H1 (cell line): ENCODE data around the gene NFIA. TPM values are rescaled to one million over a fixed set of nuclear protein-coding genes. Genes with fewer than 3 reads are reported as not detected.

Experiments used
- EP300 ChIP-seq, 2 experiments: IDR thresholded peaks; 1 replicate in 1 of 2; 2 replicates in 1 of 2; pipeline ENCODE4 v1.6.1; 2011 to 2012; ENCODE audit warnings: low read depth in 2 of 2, low read length in 2 of 2, mild to moderate bottlenecking in 2 of 2, borderline replicate concordance in 1 of 2, inconsistent platforms in 1 of 2, moderate library complexity in 1 of 2
- polyA plus RNA-seq, 7 experiments: library from polyadenylated mRNA; depleted of rRNA in 3 of 7; stranded (reverse) in 5 of 7; unstranded in 2 of 7; fragments of >200 nt in 5 of 7; fragments of 200-250 nt in 2 of 7; gene quantifications; 1 replicate in 5 of 7; 2 replicates in 1 of 7; 4 replicates in 1 of 7; pipeline versions ENCODE4 v1.2.1 to v1.2.3, GENCODE V29; 2011 to 2013; ENCODE audit warnings: missing spikeins in 2 of 7, mixed read lengths in 2 of 7
- total RNA-seq: library from RNA; stranded (reverse); fragmentation: NEBNext Ultra II Directional; extraction: Animal tissue kit (Norgen Biotek cat#: 25700); gene quantifications from 2 replicates; pipeline ENCODE4 v1.2.1, GENCODE V29; 2021

Gene NFIA
- total and polyA plus RNA-seq, 2 of the 8 experiments (the other 6 are each of a cell fraction or from before 2014, with no cell fraction given) = 1.8 to 2.3 TPM

GRCh38 chr1:61490924-61491323 is 408.6 kb downstream of the NFIA start (continued):
- TF ChIP-seq EP300 (IDR thresholded peaks at IDR 0.05; ENCODE audit: borderline replicate concordance in 1 of 2, low read depth in 2 of 2, low read length in 2 of 2) = no peak
